A375 (cell line): ENCODE data around the gene GLA. TPM values are rescaled to one million over a fixed set of nuclear protein-coding genes. Genes with fewer than 3 reads are reported as not detected.

Source experiments
- total RNA-seq: library from RNA; depleted of rRNA; stranded (reverse); fragments of >200 nt; shearing (Covaris generic); gene quantifications from 2 replicates; pipeline ENCODE4 v1.2.3, GENCODE V29; 2014; rRNA removed

GLA gene
- total RNA-seq = 21.7 and 22.9 TPM in 2 replicates

GRCh38 chrX:101407748-101408531 lies at the start of gene GLA, which contains the start of gene HNRNPH2:
Gene GLA (minus strand): TSS chrX:101407925. CDS start chrX:101407903, 22 bp downstream.
Gene HNRNPH2 (plus strand): TSS chrX:101408222. CDS start chrX:101411989, 3,767 bp downstream.

GRCh38 chrX:101390664-101391525 lies 16.8 kb downstream of the GLA start, which contains the start of gene RPL36A:
Gene RPL36A (plus strand): TSS chrX:101391011. CDS start chrX:101391044, 33 bp downstream.

GRCh38 chrX:101385795-101386541 lies 21.8 kb downstream of the GLA start, which contains the start of gene BTK:
Gene BTK (minus strand): TSS chrX:101386191. CDS start chrX:101375284, 10,907 bp downstream.

GRCh38 chrX:101348452-101349192 lies 59.1 kb downstream of the GLA start, which contains the start of gene TIMM8A:
Gene TIMM8A (minus strand): TSS chrX:101348742. CDS start chrX:101348664, 78 bp downstream.

Other genes starting within 250 kb of the GLA start
- gene DRP2, start 188.1 kb downstream of the GLA start, total RNA-seq = 0.19 TPM in 1 of 2 replicates, not detected in the other
- not detected in 2 replicates for gene TAF7L, start 116.6 kb downstream of the GLA start, total RNA-seq
- gene TIMM8A, start 59.2 kb downstream of the GLA start, total RNA-seq = 5.9 and 6.6 TPM in 2 replicates
- gene BTK, start 21.7 kb downstream of the GLA start, total RNA-seq = not detected in 2 replicates
- gene RPL36A, start 16.9 kb downstream of the GLA start, total RNA-seq = 2,419 and 2,951 TPM in 2 replicates
- gene HNRNPH2, start 297 bp upstream of the GLA start, total RNA-seq = 41.8 and 47.1 TPM in 2 replicates
- gene ARMCX4, start 77.5 kb upstream of the GLA start, total RNA-seq = 0.94 and 1.6 TPM in 2 replicates
- gene ARMCX1, start 142.6 kb upstream of the GLA start, total RNA-seq = 0.11 TPM in 1 of 2 replicates, not detected in the other
- gene ARMCX6, start 210.1 kb upstream of the GLA start, total RNA-seq = 14.3 and 20.7 TPM in 2 replicates
- gene ARMCX3, start 215.2 kb upstream of the GLA start, total RNA-seq = 11.2 and 11.5 TPM in 2 replicates